K562 (cell line): ENCODE data around the gene COL6A1. TPM values are rescaled to one million over a fixed set of nuclear protein-coding genes. Genes with fewer than 3 reads are reported as not detected.

Source experiments
- ATAC-seq: fragments of 200-7000 bp; cut with Tn5 transposase; 3 replicates; pipeline ENCODE4 v1.9.1; 2020; ENCODE audit warnings: moderate library complexity
- BruUV-seq: library from RNA; stranded (reverse); fragments of 400-500 nt; replicated peaks from 2 replicates; lab custom pipeline; 2021; lab: Mats Ljungman, UMichigan
- CTCF ChIA-PET: fragments of 300-600 bp; formaldehyde crosslinking; extraction: SDS; loops from one replicate; lab custom pipeline; 2021; ENCODE audit warnings: low intra/inter-chr PET ratio; lab: Yijun Ruan, JAX
- POLR2A ChIA-PET: fragments of 300-600, 350-650 bp; sonication (Branson Sonifier 250); formaldehyde crosslinking; extraction: SDS; loops from one replicate; lab custom pipeline; 2021; ENCODE audit warnings: antibody characterized with exemption, inconsistent platforms; lab: Yijun Ruan, JAX
- DNase-seq, 4 experiments: peaks; one replicate each; pipeline versions ENCODE4 v3.0.0 to v3.0.0-alpha.2; 2011 to 2018; ENCODE audit warnings: low spot score in 3 of 4, mixed read lengths in 3 of 4; ENCODE audit errors: extremely low read depth in 1 of 4
- FAIRE-seq: peaks from 2 replicates; lab custom pipeline; 2011; peaks lifted over from hg19 to GRCh38; lab: Jason Lieb, UNC
- H2AFZ ChIP-seq: 2 replicates; pipeline ENCODE4 v1.6.0; 2011; ENCODE audit warnings: low read depth, low read length, control low read depth, inconsistent platforms
- H3K27ac ChIP-seq: fragments of 200-600 bp; 3 replicates; pipeline ENCODE4 v1.8.0; 2011; ENCODE audit warnings: low read depth, mild to moderate bottlenecking, control low read depth, inconsistent platforms, low read length, moderate library complexity, mixed read lengths; ENCODE audit errors: extremely low read depth
- H3K27me3 ChIP-seq, 2 experiments: fragments of 300-600 bp in 1 of 2; 2 replicates in 1 of 2; 3 replicates in 1 of 2; pipeline versions ENCODE4 v1.6.0 to v1.8.0; 2011; ENCODE audit warnings: inconsistent platforms in 2 of 2, low read length in 2 of 2, mild to moderate bottlenecking in 1 of 2, mixed read lengths in 1 of 2, moderate library complexity in 1 of 2; ENCODE audit not compliant: control insufficient read depth in 2 of 2, insufficient read depth in 2 of 2
- H3K36me3 ChIP-seq: fragments of 300-600 bp; 3 replicates; pipeline ENCODE4 v1.8.0; 2011; ENCODE audit warnings: mild to moderate bottlenecking, low read length, inconsistent platforms; ENCODE audit not compliant: control insufficient read depth, insufficient read depth
- H3K4me1 ChIP-seq, 2 experiments: fragments of 200-600 bp in 1 of 2; replicated peaks in 1 of 2; 2 replicates in 1 of 2; 3 replicates in 1 of 2; pipeline versions ENCODE4 v1.5.1 to v1.8.0; 2011; ENCODE audit warnings: inconsistent platforms in 2 of 2, low read length in 2 of 2, mild to moderate bottlenecking in 1 of 2, mixed read lengths in 1 of 2, moderate library complexity in 1 of 2; ENCODE audit not compliant: control insufficient read depth in 2 of 2, insufficient read depth in 2 of 2
- H3K4me2 ChIP-seq: 2 replicates; pipeline ENCODE4 v1.6.1; 2011; ENCODE audit warnings: low read length, control low read depth, inconsistent platforms, mixed read lengths; ENCODE audit not compliant: insufficient read depth
- H3K4me3 ChIP-seq: fragments of 200-600 bp; sonication (generic), shearing (Covaris generic); 2 replicates; pipeline ENCODE4 v1.5.1; 2016; ENCODE audit warnings: control low read depth, inconsistent platforms
- H3K79me2 ChIP-seq: fragments of 200-600 bp; 3 replicates; pipeline ENCODE4 v1.8.0; 2011; ENCODE audit warnings: low read length, inconsistent platforms; ENCODE audit not compliant: control insufficient read depth, insufficient read depth
- H3K9ac ChIP-seq, 2 experiments: 2 replicates each; pipeline versions ENCODE4 v1.6.0 to v1.6.1; 2011; ENCODE audit warnings: low read depth in 2 of 2, low read length in 2 of 2, control low read depth in 1 of 2, inconsistent platforms in 1 of 2, mild to moderate bottlenecking in 1 of 2, mixed read lengths in 1 of 2; ENCODE audit not compliant: insufficient read depth in 1 of 2
- H3K9me1 ChIP-seq: one replicate; pipeline ENCODE4 v1.6.0; 2011; ENCODE audit warnings: inconsistent platforms, mild to moderate bottlenecking, low read length, moderate library complexity; ENCODE audit not compliant: control insufficient read depth, insufficient read depth
- H3K9me3 ChIP-seq: replicated peaks from 2 replicates; pipeline ENCODE4 v1.5.1; 2011; ENCODE audit warnings: low read depth, low read length, inconsistent platforms; ENCODE audit not compliant: control insufficient read depth, insufficient read depth
- H4K20me1 ChIP-seq: replicated peaks from 2 replicates; pipeline ENCODE4 v1.6.1; 2011; ENCODE audit warnings: low read length, inconsistent platforms, mixed read lengths; ENCODE audit not compliant: control insufficient read depth, insufficient read depth
- E2F6 ChIP-seq, 2 experiments: IDR thresholded peaks; 2 replicates each; pipeline ENCODE4 v1.6.1; 2011; ENCODE audit warnings: borderline replicate concordance in 1 of 2, control low read depth in 1 of 2, low read depth in 1 of 2, low read length in 1 of 2, mild to moderate bottlenecking in 1 of 2, mixed read lengths in 1 of 2, moderate library complexity in 1 of 2; ENCODE audit not compliant: insufficient read depth in 1 of 2, insufficient read length in 1 of 2, poor library complexity in 1 of 2, severe bottlenecking in 1 of 2; ENCODE audit errors: extremely low read depth in 1 of 2
- RBFOX2 ChIP-seq: fragments of 200-400 bp; formaldehyde crosslinking; IDR thresholded peaks from 2 replicates; pipeline ENCODE4 v1.6.1; 2017; ENCODE audit warnings: low read depth, mild to moderate bottlenecking, low read length, moderate library complexity
- ZNF512 ChIP-seq: IDR thresholded peaks from 2 replicates; pipeline ENCODE4 v1.6.1; 2016; ENCODE audit warnings: missing genetic modification characterization, missing compliant biosample characterization
- WGBS: fragments of 100-300 bp; shearing (Covaris generic); methylation state at CpG from one replicate; pipeline ENCODE4 v1.1.6; 2016; ENCODE audit warnings: low coverage, mixed read lengths; ENCODE audit not compliant: insufficient coverage; ENCODE audit errors: missing lambda C conversion rate; 5-methylcytosine and 5-hydroxymethylcytosine counted together
- in situ Hi-C: fragments of 300-500 bp; cut with MboI; formaldehyde crosslinking; loops from 4 replicates; pipeline ENCODE4 v1.15.0; 2018; ENCODE audit warnings: inconsistent platforms, mixed read lengths
- intact Hi-C: fragments of 100-400 bp; cut with micrococcal nuclease; formaldehyde crosslinking; loops from 2 replicates; pipeline ENCODE4 v1.14.2; 2022
- polyA plus RNA-seq, 8 experiments: library from polyadenylated mRNA; depleted of rRNA in 4 of 8; stranded (reverse) in 5 of 8; unstranded in 3 of 8; fragments of >200 nt; fragmentation: Nextera tagmentation in 2 of 8; fragmentation: Illumina TruSeq in 1 of 8; extraction: Ambion mirVana in 2 of 8; extraction: Trizol in 1 of 8; gene quantifications; 2 replicates each; pipeline versions ENCODE4 v1.2.1 to v1.2.3, GENCODE V29; 2011 to 2014; ENCODE audit warnings: inconsistent platforms in 1 of 8, missing spikeins in 1 of 8
- total RNA-seq, 7 experiments: library from RNA; depleted of rRNA in 6 of 7; stranded (reverse); fragments of >200 nt in 6 of 7; fragmentation: Illumina TruSeq in 2 of 7; extraction: Trizol in 2 of 7; gene quantifications; 2 replicates each; pipeline versions ENCODE4 v1.2.1 to v1.2.3, GENCODE V29; 2011 to 2021; ENCODE audit warnings: low replicate concordance in 1 of 7

Gene COL6A1
- total and polyA plus RNA-seq, 9 of the 15 experiments (the other 6 are each of a cell fraction or from before 2014, with no cell fraction given), result 0.07 to 1.3 (median 0.14) TPM; not detected in 3

GRCh38 chr21:45980271-45980670, 1.3 kb upstream of the COL6A1 start:
- no peak overlapping the region for H3K27ac ChIP-seq
- WGBS, result 0% methylated on average over 2 of the region's 2 CpGs
- no peak overlapping the region for H3K4me3 ChIP-seq
- no peak overlapping the region for H3K9ac ChIP-seq
- in situ Hi-C loops (no loop called here), intact Hi-C loops (no loop called here)
- H3K36me3 ChIP-seq, result no peaks in the 10 kb centered on the region
- TF ChIP-seq E2F6 (IDR thresholded peaks at IDR 0.05; ENCODE audit: borderline replicate concordance in 1 of 2, extremely low read depth in 1 of 2, insufficient read depth in 1 of 2, insufficient read length in 1 of 2, low read depth in 1 of 2, low read length in 1 of 2, poor library complexity in 1 of 2, severe bottlenecking in 1 of 2) (no peak), RBFOX2 (no peak), ZNF512 (tag) (peak; percentile 59; the same call in 1 of the 2 replicates)
- H4K20me1 ChIP-seq, result no peaks in the 10 kb centered on the region
- CTCF ChIA-PET, result no interaction called here
- H3K79me2 ChIP-seq, result no peaks in the 10 kb centered on the region
- H3K9me1 ChIP-seq, result peaks cover 2% of the 10 kb centered on the region
- no TSS peak for BruUV-seq
- H3K27me3 ChIP-seq, result peaks cover 15 to 44% of the 10 kb centered on the region in 2 experiments; a peak in 4 of 5 replicates
- H3K9me3 ChIP-seq, result no peaks in the 10 kb centered on the region; the same call in 1 of the 2 replicates
- POLR2A ChIA-PET, result interaction anchor here (0.6 to 1.9 kb wide), 3 partner anchors 141 to 1568 kb away, joined by 3 read pairs; no protein-coding TSS in a partner anchor
- H3K4me2 ChIP-seq, result no peak overlapping the region
- H3K4me1 ChIP-seq, result peaks cover 6 to 45% of the 10 kb centered on the region in 2 experiments; a peak in 4 of 5 replicates
- H2AFZ ChIP-seq, result no peak overlapping the region
- no peak for FAIRE-seq
- no peak for DNase-seq
- no peak for ATAC-seq
